ENCODE data around the gene MKI67. TPM values are rescaled to one million over a fixed set of nuclear protein-coding genes. Genes with fewer than 3 reads are reported as not detected.

Gene MKI67
- total and polyA plus RNA-seq, 9 of the 15 experiments (the other 6 are each of a cell fraction or from before 2014, with no cell fraction given): 11.8 to 86.5 (median 36.0) TPM

DNA sequence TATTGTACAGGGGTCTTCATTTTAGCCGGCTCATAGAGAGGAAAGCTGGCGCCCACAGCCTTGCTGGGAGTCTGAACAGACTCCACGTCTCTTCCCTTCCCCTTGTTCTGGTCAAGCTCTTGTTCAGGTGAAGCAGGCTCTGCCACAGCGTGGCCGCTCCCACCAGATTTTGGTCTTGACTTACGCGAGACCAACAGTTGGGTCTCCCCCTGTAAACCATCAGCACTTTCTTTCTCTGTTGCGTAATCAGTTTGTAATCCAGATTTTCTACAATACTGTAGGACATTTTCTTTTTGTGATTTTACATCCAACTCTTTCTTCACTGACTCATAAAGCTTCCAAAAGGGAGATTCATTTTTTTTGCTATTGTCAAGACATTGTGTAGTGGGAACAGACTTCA lies 10.9 kb downstream of the MKI67 start:
- Histone ChIP-seq H3K4me2 (ENCODE audit: insufficient read depth, low read length) (no peak overlapping the region), H3K4me3 (no peak overlapping the region), H3K9me3 (replicated peaks; ENCODE audit: control insufficient read depth, insufficient read depth, low read depth, low read length) (no peaks in the 10 kb centered on the region), H3K27ac (ENCODE audit: extremely low read depth, low read depth, low read length) (no peak overlapping the region), H4K20me1 (replicated peaks; ENCODE audit: control insufficient read depth, insufficient read depth, low read length) (no peaks in the 10 kb centered on the region; the same call in 1 of the 2 replicates), H3K79me2 (ENCODE audit: control insufficient read depth, insufficient read depth, low read length) (peaks cover 21% of the 10 kb centered on the region), H3K9ac (ENCODE audit: insufficient read depth in 1 of 2, low read depth in 2 of 2, low read length in 2 of 2) (no peak overlapping the region), H3K36me3 (ENCODE audit: control insufficient read depth, insufficient read depth, low read length) (peaks cover 95% of the 10 kb centered on the region), H3K9me1 (ENCODE audit: control insufficient read depth, insufficient read depth, low read length) (no peaks in the 10 kb centered on the region), H3K4me1 (replicated peaks in 1 of 2; ENCODE audit: control insufficient read depth in 2 of 2, insufficient read depth in 2 of 2, low read length in 2 of 2) (no peaks in the 10 kb centered on the region), H2AFZ (ENCODE audit: low read depth, low read length) (no peak overlapping the region), H3K27me3 (ENCODE audit: control insufficient read depth in 2 of 2, insufficient read depth in 2 of 2, low read length in 2 of 2) (no peaks in the 10 kb centered on the region)
- CTCF ChIA-PET (ENCODE audit: low intra/inter-chr PET ratio): no interaction called here
- DNase-seq (ENCODE audit: extremely low read depth in 1 of 4, low spot score in 3 of 4) (no peak), FAIRE-seq (no peak), ATAC-seq (no peak)
- TF ChIP-seq CEBPB (tag; IDR thresholded peaks at IDR 0.05) (peak; percentile 64), CEBPG (CRISPR knock-in tag; IDR thresholded peaks at IDR 0.05) (no peak), CEBPG (tag; conservative IDR thresholded peaks at IDR 0.05 in 1 of 2, IDR thresholded peaks at IDR 0.05 in 1 of 2) (peak in 1 of 2 experiments; percentile 75; a peak in 2 of 4 replicates)
- TF ChIP-seq, protein P1, sequence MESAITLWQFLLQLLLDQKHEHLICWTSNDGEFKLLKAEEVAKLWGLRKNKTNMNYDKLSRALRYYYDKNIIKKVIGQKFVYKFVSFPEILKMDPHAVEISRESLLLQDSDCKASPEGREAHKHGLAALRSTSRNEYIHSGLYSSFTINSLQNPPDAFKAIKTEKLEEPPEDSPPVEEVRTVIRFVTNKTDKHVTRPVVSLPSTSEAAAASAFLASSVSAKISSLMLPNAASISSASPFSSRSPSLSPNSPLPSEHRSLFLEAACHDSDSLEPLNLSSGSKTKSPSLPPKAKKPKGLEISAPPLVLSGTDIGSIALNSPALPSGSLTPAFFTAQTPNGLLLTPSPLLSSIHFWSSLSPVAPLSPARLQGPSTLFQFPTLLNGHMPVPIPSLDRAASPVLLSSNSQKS (CRISPR knock-in tag; IDR thresholded peaks at IDR 0.05): no peak
- TSS peak; percentile 5 for BruUV-seq (replicated peaks)
- in situ Hi-C loops (cut with MboI): no loop called here
- POLR2A ChIA-PET: interaction anchor here (0.7 to 4.1 kb wide), 2 partner anchors 9 to 12 kb away, joined by 4 to 26 read pairs; partner anchors contain the start of gene MKI67
- intact Hi-C loops (cut with micrococcal nuclease): no loop called here
- 100% methylated on average over 8 of the region's 8 CpGs for WGBS (ENCODE audit: insufficient coverage, low coverage, missing lambda C conversion rate)

DNA sequence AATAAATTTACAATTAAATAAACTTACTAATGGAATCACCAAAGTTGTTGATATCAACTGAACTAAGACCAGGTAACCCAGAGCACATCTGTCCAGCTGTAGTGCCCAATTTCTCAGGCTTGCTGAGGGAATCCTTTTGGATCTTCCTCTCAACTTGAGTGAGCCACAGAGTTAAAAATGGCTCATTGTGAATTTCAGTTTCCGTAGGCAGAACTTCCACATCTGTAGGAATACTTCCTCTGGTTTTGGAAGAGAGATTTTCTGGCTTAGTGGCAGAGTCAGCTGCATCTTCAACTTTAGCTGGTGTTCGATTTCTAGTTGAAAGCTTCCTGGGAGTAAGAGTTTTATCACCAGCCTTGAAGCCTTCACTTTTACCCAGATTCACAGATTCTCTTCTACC lies 11.3 kb downstream of the MKI67 start:
- DNase-seq (ENCODE audit: extremely low read depth in 1 of 4, low spot score in 3 of 4): no peak
- H3K4me2 ChIP-seq (ENCODE audit: insufficient read depth, low read length): no peak overlapping the region
- BruUV-seq (replicated peaks): no TSS peak
- FAIRE-seq: no peak
- TF ChIP-seq, protein P2, sequence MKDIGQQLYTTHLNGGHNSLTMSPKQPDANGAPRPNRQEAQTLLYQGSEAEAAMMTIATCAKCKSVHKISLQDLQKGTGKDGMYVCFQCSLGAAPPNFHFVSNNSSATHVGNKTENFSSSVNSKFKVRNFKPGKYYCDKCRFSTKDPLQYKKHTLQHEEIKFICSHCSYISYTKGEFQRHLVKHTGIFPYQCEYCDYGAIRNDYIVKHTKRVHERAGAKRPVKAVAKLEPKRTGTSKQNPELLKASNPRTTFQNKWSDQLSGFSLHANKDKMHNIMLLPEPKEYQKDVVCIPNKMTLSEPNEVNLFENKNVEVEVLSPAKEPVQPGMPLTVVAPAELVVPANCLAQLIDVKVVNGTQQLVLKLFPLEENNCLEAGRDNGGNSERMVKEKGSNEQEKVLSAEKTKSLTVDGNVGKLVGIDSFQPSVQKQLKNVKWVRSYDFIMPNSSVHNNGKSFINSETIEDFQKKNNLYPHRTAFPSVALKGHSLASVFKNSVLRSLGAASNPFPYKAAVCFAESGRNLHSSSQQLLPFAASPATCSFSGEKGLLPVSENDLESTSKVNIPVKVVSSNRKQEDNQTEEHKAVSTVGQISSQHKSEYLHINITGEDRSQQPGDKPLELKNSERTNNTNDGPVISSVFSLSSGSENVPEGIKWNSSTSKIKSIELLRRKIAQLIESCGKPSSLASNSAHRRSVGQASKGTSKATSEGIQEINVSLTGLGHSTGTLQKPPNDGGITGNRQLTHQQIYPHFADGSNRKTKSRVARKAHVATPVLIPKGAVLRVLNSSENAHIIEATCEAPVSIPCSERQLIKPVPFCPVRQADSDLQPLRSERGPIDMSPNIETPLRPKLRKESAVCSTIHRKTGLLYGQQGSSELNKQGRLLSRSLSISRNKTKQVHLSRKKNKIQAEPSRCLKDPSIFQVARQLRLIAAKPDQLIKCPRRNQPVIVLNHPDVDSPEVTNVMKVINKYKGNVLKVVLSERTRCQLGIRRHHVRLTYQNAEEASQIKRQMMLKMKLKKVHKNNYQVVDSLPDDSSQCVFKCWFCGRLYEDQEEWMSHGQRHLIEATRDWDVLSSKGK (CRISPR knock-in tag; IDR thresholded peaks at IDR 0.05): no peak
- TF ChIP-seq ZNF134 (CRISPR knock-in tag; conservative IDR thresholded peaks at IDR 0.05) (no peak), MCM2 (IDR thresholded peaks at IDR 0.05; ENCODE audit: low read depth) (no peak)
- no peak overlapping the region for H3K9ac ChIP-seq (ENCODE audit: insufficient read depth in 1 of 2, low read depth in 2 of 2, low read length in 2 of 2)
- 100% methylated on average over 2 of the region's 2 CpGs for WGBS (ENCODE audit: insufficient coverage, low coverage, missing lambda C conversion rate)
- no peaks in the 10 kb centered on the region for H3K27me3 ChIP-seq (ENCODE audit: control insufficient read depth in 2 of 2, insufficient read depth in 2 of 2, low read length in 2 of 2)
- peaks cover 96% of the 10 kb centered on the region for H3K36me3 ChIP-seq (ENCODE audit: control insufficient read depth, insufficient read depth, low read length)
- in situ Hi-C loops (cut with MboI): no loop called here
- no peak for ATAC-seq
- no peak overlapping the region for H2AFZ ChIP-seq (ENCODE audit: low read depth, low read length)
- intact Hi-C loops (cut with micrococcal nuclease): no loop called here
- no peak overlapping the region for H3K4me3 ChIP-seq
- no peaks in the 10 kb centered on the region; the same call in 1 of the 2 replicates for H4K20me1 ChIP-seq (replicated peaks; ENCODE audit: control insufficient read depth, insufficient read depth, low read length)
- H3K9me3 ChIP-seq (replicated peaks; ENCODE audit: control insufficient read depth, insufficient read depth, low read depth, low read length): no peaks in the 10 kb centered on the region
- CTCF ChIA-PET (ENCODE audit: low intra/inter-chr PET ratio): no interaction called here
- peaks cover 18% of the 10 kb centered on the region for H3K79me2 ChIP-seq (ENCODE audit: control insufficient read depth, insufficient read depth, low read length)
- POLR2A ChIA-PET: interaction anchor here (0.5 to 4.1 kb wide), 3 partner anchors 10 to 159 kb away, joined by 3 to 26 read pairs (median 4); partner anchors contain the start of gene MKI67
- no peaks in the 10 kb centered on the region for H3K4me1 ChIP-seq (replicated peaks in 1 of 2; ENCODE audit: control insufficient read depth in 2 of 2, insufficient read depth in 2 of 2, low read length in 2 of 2)
- no peak overlapping the region for H3K27ac ChIP-seq (ENCODE audit: extremely low read depth, low read depth, low read length)
- H3K9me1 ChIP-seq (ENCODE audit: control insufficient read depth, insufficient read depth, low read length): no peaks in the 10 kb centered on the region

Measured in K562 (cell line).